SH-SY5Y (cell line): Measurements from ENCODE around the gene ATP10A.

Experiments used
- GATA2 ChIP-seq: IDR thresholded peaks from 2 replicates; pipeline ENCODE4 v1.6.1; 2011; ENCODE audit warnings: mild to moderate bottlenecking, low read depth, low read length
- GATA3 ChIP-seq: IDR thresholded peaks from 2 replicates; pipeline ENCODE4 v1.6.1; 2011; ENCODE audit warnings: low read depth, mild to moderate bottlenecking, low read length, moderate library complexity

Gene ATP10A

DNA sequence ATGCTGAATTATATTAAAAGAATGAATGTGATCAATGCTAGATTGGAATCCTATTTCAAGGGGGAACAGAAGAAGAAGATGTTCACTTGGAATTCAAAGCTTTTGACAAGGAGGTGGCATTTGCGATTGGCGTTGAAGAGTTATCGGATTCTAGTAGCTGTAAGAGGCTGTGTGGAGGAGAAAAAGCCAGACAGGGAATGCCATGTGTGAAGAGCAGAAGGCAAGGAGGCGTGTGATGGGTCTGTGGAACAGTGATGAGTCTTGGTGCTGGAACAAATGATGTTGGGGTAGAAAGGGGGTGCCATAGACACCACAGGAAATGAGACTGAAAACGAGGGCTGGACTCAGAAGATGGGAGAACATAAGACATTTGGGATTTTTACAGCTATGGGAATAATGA, 30.5 kb upstream of the ATP10A start:
- TF ChIP-seq GATA3 (no peak), GATA2 (no peak)

DNA sequence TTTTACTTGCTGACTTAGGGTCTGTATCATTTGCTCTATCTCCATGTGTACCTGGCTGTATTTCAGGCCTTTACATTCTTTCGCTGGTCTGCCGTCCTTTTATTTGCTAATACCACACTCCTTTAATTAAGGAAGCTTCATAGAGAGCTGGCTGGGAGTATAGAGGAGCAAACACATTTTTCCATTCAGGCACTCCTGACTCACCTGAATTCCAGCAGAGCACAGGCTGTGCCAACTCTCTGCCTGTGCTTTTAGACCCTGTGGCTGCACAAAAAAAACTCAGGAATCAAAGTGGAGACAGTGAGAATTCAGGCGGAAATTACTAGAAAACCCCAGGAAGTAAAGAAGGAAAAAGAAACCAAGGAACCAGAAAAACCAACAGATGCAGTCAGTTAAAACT, 29.0 kb upstream of the ATP10A start:
- no peak for TF ChIP-seq GATA2
- no peak for TF ChIP-seq GATA3

DNA sequence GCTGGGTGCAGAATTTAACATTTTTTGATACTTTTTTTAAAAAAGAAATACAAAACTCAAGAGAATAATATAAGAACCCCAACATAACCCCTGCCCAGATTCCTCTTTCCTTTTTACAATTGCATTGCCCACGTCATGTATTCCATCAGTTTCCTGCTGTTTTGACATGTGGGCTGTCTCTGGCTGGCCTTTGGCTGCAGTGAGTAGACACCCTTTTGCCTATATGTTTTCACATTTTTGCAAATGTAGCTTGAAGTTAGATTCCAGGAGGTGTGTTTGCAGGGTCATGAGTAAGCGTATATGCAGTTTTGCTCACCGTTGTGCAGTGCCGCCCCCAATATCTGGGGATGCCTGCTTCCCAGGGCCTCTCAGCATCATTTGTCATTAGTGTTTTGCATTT, 28.0 kb upstream of the ATP10A start:
- TF ChIP-seq GATA2 (no peak), GATA3 (no peak)

DNA sequence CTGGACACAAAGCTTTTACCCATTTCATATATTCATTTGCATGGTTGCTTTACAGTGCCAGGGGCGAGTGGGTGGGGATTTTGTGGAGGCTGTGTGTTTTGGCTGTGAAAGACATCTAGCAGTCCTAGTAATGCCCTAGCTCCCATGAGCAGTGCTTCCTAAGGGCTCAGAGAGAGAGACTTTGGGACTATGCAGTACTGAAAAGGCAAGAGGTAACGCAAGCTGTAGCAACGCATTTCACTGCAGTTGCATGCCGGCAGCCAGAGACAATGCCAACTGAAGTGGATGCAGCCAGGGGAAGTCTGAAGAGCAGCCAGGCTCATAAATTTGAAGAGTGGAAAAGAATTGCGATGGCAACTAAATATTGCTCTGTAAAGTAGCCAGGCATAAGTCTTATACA, 27.4 kb upstream of the ATP10A start:
- TF ChIP-seq GATA2 = no peak
- no peak for TF ChIP-seq GATA3

DNA sequence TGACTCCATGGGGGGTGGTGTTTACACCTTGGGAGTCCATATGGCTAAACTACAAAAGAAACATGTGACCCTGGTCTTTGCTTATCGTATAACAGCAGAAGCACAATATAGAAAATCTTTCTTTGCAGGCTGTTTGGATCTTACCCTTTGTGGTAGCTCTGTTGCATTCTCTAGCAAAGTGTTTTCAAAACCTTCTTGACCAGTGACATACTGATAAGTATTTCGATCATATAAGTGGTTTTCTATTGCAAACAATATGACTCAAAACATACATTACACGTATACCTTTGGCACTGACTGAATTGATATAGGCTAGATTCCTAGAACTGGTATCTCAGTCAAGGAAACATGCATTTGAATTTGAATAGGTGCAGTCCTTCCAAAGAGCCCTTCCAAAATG, 24.7 kb upstream of the ATP10A start:
- TF ChIP-seq GATA2 = no peak

DNA sequence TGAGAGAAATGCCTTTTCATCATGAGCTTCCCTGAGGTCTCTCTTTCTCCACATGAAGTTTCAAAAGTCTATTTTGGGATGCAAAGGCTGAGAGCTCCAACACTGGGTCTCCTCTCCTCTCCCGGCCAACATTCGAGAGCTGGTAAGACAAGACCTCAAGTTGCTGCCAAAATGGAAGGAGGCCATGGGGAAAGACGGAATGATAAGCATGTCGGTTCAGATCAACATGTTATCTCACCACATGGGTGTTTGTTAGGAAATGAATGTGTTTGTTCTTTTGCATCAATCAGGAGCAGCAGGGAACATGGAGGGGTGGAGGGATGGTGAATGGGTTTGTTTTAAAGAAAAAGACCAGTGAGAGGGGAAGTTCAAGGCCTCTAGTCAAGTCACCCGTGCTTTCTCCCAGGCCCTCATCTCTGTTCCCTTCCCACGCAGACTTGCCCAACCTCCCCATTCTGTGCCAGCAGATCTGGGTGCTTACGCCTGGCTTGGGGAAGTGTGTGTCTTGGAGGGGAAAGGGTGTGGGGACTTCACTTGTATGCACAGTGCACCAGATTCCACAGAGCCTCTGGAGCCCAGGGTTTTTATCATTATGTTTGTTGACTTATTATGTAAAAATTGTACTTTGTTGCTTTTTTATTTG, 23.5 kb upstream of the ATP10A start:
- TF ChIP-seq GATA2 = no peak
- TF ChIP-seq GATA3 = no peak

DNA sequence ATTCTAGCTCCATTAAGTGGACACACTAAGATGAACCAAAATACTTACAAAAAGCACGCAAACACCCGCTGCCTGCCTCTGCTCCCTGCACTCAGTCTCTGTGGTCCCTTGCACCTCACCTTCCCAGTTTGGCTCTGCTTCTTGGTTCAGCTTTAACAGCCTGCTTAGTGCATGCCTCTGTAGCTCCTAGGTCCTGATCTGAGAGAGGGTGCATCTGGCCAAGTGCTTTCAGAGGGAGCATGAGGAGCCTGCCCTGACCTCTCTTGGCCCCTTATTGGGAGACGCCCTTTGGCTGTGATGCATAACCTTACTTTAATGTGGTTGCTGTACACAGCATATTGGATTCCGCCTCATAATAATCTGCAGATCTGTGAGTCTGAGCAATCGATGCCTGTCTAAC, 21.2 kb upstream of the ATP10A start:
- TF ChIP-seq GATA3 (no peak), GATA2 (no peak)

DNA sequence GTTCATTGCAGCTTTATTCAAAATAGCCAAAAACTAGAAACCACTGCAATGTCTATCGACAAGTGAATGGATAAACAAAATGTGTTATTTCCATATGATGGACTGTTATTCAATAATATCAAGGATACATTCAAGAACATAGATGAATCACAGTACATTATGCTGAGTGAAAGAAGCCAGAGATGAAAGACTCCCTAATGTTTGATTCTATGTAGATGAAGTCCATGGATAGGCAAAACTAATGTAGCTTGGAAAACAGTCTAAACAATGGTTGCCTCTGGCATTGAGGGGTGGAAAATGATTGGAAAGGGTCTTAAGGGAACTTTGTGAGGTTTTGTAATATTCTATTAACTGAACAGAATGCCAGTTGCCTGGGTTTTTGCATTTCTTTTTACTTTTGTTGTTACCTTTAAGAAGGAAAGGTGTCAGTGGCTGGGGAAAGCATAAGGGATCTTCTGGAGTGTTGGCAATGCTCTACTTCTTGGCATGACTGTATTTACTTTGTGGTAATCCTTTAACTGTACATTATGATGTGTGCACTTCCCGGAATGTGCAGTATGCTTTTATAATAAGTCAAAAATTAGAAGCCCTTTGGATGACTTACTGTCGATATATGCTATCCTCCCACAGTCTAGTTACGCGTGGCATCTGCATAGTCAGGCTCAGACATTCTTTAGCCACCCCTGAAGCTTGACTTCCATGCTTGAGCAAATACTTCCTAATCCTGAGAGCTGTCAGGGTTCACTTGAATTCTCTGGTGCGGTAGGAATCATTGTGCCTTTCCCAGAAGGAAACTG, 20.5 kb upstream of the ATP10A start:
- TF ChIP-seq GATA3 (no peak), GATA2 (no peak)

DNA sequence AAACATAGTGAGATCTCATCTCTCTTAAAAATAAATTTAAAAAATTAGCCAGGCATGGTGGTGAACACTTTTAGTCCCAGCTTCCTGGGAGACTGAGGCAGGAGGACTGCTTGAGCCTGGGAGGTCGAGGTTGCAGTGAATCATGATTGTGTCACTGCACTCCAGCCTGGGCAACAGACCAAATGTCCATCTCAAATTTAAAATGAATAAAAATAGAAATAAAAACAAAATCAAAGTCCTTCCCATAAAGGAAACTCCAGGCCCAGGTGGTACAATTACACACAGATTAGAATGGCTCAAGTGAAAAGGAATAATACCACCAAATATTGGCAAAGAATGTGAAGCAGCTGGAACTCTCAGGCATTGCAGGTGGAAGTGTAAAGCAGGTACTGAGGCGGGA, 19.3 kb upstream of the ATP10A start:
- TF ChIP-seq GATA2 (no peak), GATA3 (no peak)

DNA sequence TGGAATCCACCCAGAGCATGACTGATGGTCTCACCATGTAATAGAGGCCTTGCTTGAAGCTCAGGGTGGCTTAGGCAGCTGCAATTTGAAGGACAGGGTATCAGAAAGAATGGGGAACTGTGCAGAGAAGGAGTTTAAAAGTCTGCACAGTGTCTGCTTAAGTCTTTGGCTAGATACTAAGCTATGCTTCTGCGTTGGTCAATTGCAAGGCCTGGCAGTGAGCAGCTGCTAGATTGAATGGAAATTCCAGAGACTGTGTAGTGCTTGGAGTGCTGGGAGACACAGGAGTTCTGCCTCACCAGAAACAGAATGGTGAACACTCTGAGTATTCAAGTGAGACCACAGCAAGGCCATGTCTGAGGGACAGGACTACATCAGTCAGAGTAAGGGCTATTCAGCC, 17.3 kb upstream of the ATP10A start:
- no peak for TF ChIP-seq GATA2
- TF ChIP-seq GATA3 = no peak

DNA sequence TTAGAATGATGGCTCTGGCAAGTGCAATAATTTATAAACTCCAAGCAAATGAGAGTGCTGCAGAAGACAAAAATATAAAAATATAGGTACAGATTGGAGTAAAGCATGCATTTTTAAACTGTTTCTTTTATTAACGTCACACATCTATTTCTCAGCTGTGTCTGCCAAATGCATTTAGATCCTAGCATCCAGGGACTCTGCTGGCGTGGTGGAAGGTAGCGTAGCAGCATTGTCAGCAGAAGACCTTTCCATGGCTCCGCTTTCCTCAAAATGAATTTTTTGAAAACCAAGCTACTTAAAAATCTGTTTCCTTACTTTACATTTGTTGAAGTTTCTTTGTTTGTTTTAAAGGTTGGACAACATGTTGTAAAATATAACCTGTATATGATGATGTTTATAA, 16.3 kb upstream of the ATP10A start:
- TF ChIP-seq GATA3 (no peak), GATA2 (no peak)

DNA sequence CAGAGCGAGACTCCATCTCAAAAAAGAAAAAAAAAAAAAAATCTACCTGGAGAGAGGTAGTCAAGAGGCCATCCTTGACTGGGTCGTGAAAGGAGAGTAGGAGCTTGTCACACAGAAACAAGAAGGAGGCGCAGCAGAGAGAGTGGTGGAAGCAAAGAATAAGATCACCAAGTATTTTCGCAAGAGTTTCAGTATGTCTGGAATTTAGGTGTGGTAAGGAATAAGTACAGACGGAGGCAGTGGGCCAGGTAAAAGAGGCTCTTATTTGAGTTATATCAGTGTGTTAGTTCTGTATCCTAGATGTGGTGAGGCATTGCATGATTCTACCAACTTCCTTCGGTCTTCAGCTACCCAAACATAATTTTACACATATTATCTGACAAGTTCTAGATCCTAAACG, 14.6 kb upstream of the ATP10A start:
- no peak for TF ChIP-seq GATA3
- no peak for TF ChIP-seq GATA2

DNA sequence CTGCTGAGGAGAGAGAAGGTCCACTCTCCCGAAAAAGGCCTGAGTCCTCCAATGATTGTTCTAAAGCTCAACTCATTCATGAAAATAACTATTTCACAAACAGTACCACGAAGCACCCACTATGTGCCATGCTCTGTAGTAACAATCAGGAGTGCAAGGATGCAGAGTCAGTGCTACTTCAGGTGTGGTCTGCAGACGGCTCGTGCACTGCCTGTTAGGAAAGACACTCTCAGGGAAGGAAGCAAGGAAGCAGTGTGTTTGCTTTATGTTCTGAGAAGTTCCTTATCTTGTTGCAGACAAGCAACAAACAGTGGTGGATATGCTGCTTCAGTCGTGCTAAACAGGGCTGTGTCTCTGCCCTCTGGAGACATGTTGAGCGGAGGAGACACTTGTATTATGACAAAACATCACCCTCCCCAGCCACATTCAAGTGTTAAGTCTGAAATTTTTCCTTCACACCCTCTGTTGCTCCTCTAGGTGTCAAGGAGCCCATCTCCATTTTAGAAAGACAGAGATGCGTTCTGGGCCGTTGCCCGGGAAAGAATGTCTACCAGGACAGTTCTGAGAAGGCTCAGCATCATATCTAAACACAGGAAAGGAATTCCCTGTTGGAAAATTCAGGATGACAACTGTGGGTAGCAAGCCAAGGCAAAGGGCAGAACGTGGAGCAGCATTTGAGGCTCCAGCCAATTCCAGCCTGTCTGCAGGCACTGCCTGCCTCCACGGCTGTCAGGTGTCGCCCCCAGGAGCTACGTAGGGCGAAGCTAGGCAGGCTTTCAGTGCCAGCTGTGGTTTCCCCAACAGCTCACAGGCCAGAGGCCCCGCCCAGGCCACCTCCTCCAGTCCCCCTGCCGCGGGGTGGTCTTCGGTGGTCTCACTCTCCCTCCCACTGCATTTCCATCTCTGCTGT, 13.4 kb upstream of the ATP10A start:
- TF ChIP-seq GATA2 (no peak), GATA3 (no peak)

DNA sequence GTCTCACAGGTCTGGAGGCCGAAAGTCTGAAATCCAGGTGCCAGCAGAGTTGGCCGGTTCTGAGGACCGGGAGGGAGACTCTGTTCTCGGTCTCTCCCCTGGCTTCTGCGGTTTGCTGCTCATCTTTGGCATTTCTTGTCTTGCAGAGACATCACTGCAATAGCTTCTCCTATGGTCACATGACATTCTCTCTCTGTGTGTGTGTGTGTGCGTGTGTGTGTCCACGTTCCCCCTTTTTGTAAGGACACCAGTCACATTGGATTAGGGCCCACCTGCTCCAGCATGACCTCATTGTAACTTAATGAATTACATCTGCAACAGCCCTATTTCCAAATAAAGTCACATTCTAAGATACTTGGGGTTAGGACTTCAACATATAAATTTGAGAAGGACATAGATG, 12.4 kb upstream of the ATP10A start:
- TF ChIP-seq GATA3 = no peak

DNA sequence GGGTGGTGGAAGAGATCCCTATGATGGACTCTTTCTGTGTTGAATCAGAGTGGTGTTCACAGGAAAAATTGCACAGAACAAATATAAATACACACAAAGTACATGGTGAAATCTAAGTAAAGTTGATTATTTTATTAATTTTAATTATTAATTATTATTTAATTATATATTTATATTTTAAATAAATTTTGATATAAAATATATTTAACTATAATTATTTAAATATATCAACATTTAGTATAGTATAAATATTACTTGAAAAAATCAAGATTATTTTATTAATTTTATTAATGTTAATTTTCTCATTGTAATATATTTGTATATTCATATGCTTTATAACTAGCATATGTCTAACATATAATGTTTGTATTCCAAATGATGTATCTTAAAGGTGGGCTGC, 11.3 kb upstream of the ATP10A start:
- TF ChIP-seq GATA3 = no peak
- no peak for TF ChIP-seq GATA2
